Esophagus (tissue), 2 donors: ENCODE measurements around the gene MFSD2B. TPM values are rescaled to one million over a fixed set of nuclear protein-coding genes. Genes with fewer than 3 reads are reported as not detected.

ENCODE experiments used
- H3K27ac ChIP-seq, 2 donors: one replicate each; pipeline ENCODE4 v1.5.1; 2013; ENCODE audit warnings: low read depth in 2 of 2, mild to moderate bottlenecking in 2 of 2, inconsistent platforms in 1 of 2, low read length in 1 of 2, moderate library complexity in 1 of 2
- H3K27me3 ChIP-seq, 2 donors: one replicate each; pipeline ENCODE4 v1.6.1; 2013; ENCODE audit warnings: low read length in 2 of 2, control low read depth in 1 of 2, mild to moderate bottlenecking in 1 of 2; ENCODE audit not compliant: insufficient read depth in 2 of 2, control insufficient read depth in 1 of 2
- H3K36me3 ChIP-seq, 2 donors: one replicate each; pipeline ENCODE4 v1.6.1; 2013; ENCODE audit warnings: low read length in 1 of 2; ENCODE audit not compliant: control insufficient read depth in 2 of 2, insufficient read depth in 2 of 2
- H3K4me1 ChIP-seq, 2 donors: one replicate each; pipeline ENCODE4 v1.6.1; 2013; ENCODE audit warnings: low read length in 1 of 2; ENCODE audit not compliant: control insufficient read depth in 2 of 2, insufficient read depth in 2 of 2
- H3K4me3 ChIP-seq, 2 donors: one replicate each; pipeline ENCODE4 v1.5.1; 2013; ENCODE audit warnings: low read length in 2 of 2, mild to moderate bottlenecking in 2 of 2, low read depth in 1 of 2, moderate library complexity in 1 of 2
- H3K9me3 ChIP-seq, 2 donors: one replicate each; pipeline ENCODE4 v1.6.1; 2013; ENCODE audit warnings: mild to moderate bottlenecking in 2 of 2, low read depth in 1 of 2, low read length in 1 of 2, moderate library complexity in 1 of 2; ENCODE audit not compliant: control insufficient read depth in 2 of 2, insufficient read depth in 1 of 2
- WGBS, 2 donors: extraction: QIAGEN DNeasy Blood & Tissue Kit; methylation state at CpG; one replicate each; pipeline ENCODE4 v1.1.7; 2013; 5-methylcytosine and 5-hydroxymethylcytosine counted together
- polyA plus RNA-seq, 2 donors: library from polyadenylated mRNA; stranded (reverse); fragments of 200-250 nt; gene quantifications; one replicate each; pipeline ENCODE4 v1.2.3, GENCODE V29; 2013
- donor health status: healthy with polysubstance abuse.
- donor health status: Bipolar disorder and iron deficiency.

MFSD2B gene
- polyA plus RNA-seq, 2 donors: 0.05 to 0.08 TPM

DNA sequence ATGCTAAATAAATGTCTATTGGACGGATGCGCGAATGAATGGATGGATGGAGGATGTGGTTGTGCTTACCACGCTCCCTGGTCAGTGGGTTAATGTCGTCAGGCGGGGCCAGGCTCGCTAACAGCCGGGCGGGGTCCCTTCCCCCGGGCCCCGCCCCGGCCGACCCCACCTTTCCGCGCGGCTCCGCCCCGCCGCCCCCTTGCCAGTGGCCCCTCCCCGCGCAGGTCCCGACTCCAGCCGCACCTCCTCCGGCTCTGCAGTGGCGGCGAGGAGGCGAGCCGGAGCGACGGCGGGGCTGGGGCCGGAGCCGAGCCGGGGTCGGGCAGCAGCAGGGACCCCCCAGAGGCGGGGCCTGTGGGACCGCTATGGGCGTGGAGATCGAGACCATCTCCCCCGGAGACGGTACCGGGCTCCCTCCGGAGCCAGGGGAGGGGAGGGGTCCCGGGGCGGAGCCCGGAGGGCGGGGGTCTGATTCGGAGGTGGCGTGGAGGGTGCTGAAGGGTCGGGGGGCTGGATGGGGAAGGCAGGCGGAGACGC is 39.7 kb downstream of the MFSD2B start, which contains the start of gene FKBP1B:
TSS of gene FKBP1B (plus strand) at position 257 of the 537 bp plus-strand sequence. CDS start at position 366, 109 bp downstream.
- 1% methylated on average over 44 to 52 of the region's 52 CpGs for WGBS, 2 donors

DNA sequence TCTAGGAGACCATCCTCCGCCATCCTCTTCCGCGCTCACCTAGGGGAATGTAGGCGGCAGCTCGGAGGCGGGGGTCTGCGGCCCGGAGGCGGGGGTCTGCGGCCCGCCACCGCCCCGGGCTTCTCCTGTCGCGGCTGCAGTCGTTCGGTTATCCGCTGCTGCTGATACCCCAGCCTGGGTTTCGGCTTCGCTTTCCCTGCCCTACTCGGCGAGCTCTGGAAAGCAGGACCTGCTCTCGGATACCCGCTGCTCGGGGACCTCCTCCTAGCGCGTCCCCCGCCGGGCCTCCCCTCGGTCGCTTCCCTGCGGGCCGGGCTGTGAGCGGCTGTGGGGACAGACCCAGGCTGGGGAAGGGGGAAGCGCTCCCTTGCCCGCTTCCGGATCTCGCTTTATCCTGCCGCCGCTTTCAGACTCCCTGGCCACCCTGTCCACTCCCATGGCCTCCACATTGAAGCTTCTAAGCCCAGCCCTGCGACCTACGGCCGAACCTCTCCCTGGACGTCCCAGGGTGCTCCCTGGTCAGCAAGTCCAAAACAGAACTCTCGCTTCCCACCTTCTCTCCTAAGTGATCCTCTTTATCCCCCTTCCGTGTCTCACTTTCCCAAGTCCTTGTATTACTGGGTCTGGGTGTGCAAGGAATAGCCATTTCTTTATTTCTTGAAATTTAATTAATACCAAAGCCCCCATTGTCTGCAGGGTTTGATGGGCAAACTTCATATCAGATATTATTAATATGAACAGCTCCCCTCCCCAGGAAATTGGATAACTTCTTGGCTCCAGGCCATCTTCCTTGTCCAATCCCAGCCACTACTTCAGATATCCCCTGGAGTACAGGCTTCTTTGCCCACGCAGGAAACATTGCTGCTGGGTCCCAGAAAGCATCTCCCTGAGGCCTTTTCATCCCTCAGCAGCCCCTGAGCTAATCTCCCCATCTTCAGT is 40.4 kb downstream of the MFSD2B start:
- H3K27me3 ChIP-seq: no peaks in the 10 kb centered on the region
- H3K27ac ChIP-seq: peak overlapping the region in 1 of 2 donors; percentile 45
- H3K4me1 ChIP-seq: peaks cover 0 to 3% of the 10 kb centered on the region in 2 donors
- 5 to 6% methylated on average over 42 to 47 of the region's 47 CpGs for WGBS, 2 donors
- no peaks in the 10 kb centered on the region for H3K9me3 ChIP-seq
- no peaks in the 10 kb centered on the region for H3K36me3 ChIP-seq
- H3K4me3 ChIP-seq: peak overlapping the region; percentile 60 to 77

More for the DNA sequence above, 39.7 kb downstream of the MFSD2B start, which contains the start of gene FKBP1B:
- Histone ChIP-seq H3K27ac (peak within 1 kb of the TSS in 1 of 2 donors; percentile 45), H3K36me3 (no peaks in the 10 kb centered on the region), H3K27me3 (no peaks in the 10 kb centered on the region), H3K9me3 (no peaks in the 10 kb centered on the region), H3K4me3 (peak within 1 kb of the TSS; percentile 60 to 77), H3K4me1 (peaks cover 0 to 3% of the 10 kb centered on the region in 2 donors)

DNA sequence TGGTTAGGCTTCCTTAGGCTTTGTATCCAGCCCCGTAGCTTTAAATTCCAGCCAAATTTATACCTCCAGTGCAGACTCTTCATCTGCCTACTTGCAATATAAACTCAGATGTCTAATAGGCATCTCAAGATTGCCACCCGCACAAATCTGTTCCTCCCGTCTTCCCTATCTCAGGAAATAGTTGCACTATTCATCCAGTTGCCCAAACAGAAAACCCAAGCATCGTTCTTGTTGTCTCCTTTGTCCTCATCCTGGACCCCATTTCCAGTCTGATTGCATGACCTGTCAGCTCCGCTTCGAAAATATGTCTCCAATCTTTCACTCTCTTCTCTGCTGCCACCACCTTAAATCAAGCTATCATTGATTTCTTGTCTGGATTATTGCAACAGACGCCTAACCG is 41.9 kb downstream of the MFSD2B start:
- WGBS, 2 donors: 82 to 85% methylated on average over 8 of the region's 8 CpGs
- no peaks in the 10 kb centered on the region for H3K27me3 ChIP-seq
- H3K27ac ChIP-seq: no peak overlapping the region
- no peak overlapping the region for H3K4me3 ChIP-seq
- no peaks in the 10 kb centered on the region for H3K4me1 ChIP-seq
- H3K9me3 ChIP-seq: no peaks in the 10 kb centered on the region
- H3K36me3 ChIP-seq: no peaks in the 10 kb centered on the region

DNA sequence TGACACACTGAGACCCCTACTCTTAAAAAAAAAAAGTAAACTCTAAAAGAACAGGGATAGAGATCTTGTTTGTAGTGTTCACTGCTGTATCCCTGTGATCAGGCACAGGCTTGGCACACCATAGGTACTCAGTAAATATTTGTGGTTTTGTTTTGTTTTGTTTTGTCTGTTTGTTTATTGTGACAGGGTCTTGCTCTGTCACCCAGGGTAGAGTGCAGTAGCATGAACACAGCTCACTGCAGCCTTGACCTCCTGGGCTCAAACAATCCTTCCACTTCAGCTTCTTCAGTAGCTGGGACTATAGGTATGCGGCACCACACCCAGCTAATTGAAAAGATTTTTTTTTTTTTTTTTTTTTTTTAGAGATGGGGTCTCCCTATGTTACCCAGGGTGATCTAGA is 43.1 kb downstream of the MFSD2B start:
- 96 to 100% methylated on average over 1 of the region's 1 CpG for WGBS, 2 donors
- H3K4me3 ChIP-seq: no peak overlapping the region
- H3K4me1 ChIP-seq: no peaks in the 10 kb centered on the region
- H3K36me3 ChIP-seq: no peaks in the 10 kb centered on the region
- no peaks in the 10 kb centered on the region for H3K27me3 ChIP-seq
- no peaks in the 10 kb centered on the region for H3K9me3 ChIP-seq
- H3K27ac ChIP-seq: no peak overlapping the region

DNA sequence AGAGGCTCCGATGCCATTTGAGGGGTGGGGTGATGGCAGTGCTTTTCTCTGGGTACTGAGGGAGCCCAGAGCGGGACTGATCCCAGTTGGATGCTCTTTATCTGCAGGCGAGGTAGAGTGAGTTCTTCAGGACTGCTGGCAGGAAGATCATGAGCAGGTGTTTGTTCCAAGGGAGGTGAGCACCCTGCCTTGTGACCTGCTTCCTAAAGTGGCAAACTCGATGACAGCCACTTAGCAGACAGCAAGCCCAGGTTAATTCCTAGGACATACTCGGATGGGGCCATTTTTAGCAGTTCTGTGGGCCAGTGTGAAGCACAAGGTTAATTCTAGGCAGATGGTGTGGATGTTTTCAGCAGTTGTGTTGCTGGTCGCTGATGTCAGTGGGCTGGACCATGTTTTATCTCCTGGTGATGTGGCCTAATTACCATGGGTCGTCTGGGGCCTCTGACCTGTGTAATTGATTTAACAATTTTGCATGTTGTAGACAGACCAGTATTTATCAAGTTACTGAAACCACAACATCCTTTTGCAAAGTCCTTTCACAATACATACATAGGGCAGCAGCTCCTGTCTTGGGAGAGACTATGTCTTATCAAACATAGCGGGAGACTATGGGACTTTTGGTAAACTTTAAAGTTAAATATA is 44.6 kb downstream of the MFSD2B start:
- H3K27ac ChIP-seq: no peak overlapping the region
- 83 to 86% methylated on average over 8 of the region's 8 CpGs for WGBS, 2 donors
- H3K36me3 ChIP-seq: no peaks in the 10 kb centered on the region
- H3K27me3 ChIP-seq: no peaks in the 10 kb centered on the region
- no peaks in the 10 kb centered on the region for H3K4me1 ChIP-seq
- no peaks in the 10 kb centered on the region for H3K9me3 ChIP-seq
- H3K4me3 ChIP-seq: no peak overlapping the region

DNA sequence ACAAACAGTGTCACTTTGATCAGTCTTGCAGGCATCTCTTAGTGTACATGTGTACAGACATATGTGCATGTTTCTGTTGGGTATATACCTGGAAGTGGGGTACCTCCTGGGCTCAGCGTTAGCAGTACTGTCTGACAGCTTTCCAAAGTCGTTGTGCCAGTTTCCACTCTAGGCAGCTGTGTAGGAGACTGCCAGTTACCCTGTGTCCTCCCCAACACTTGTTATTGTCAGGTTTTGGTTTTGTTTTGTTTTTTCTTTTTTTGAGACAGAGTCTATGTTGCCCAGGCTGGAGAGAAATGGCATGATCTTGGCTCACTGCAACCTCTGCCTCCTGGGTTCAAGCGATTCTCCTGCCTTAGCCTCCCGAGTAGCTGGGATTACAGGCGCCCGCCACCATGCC is 45.9 kb downstream of the MFSD2B start:
- H3K4me1 ChIP-seq: no peaks in the 10 kb centered on the region
- H3K27me3 ChIP-seq: no peaks in the 10 kb centered on the region
- H3K27ac ChIP-seq: no peak overlapping the region
- 84 to 93% methylated on average over 6 of the region's 6 CpGs for WGBS, 2 donors
- no peaks in the 10 kb centered on the region for H3K36me3 ChIP-seq
- H3K9me3 ChIP-seq: no peaks in the 10 kb centered on the region
- no peak overlapping the region for H3K4me3 ChIP-seq

DNA sequence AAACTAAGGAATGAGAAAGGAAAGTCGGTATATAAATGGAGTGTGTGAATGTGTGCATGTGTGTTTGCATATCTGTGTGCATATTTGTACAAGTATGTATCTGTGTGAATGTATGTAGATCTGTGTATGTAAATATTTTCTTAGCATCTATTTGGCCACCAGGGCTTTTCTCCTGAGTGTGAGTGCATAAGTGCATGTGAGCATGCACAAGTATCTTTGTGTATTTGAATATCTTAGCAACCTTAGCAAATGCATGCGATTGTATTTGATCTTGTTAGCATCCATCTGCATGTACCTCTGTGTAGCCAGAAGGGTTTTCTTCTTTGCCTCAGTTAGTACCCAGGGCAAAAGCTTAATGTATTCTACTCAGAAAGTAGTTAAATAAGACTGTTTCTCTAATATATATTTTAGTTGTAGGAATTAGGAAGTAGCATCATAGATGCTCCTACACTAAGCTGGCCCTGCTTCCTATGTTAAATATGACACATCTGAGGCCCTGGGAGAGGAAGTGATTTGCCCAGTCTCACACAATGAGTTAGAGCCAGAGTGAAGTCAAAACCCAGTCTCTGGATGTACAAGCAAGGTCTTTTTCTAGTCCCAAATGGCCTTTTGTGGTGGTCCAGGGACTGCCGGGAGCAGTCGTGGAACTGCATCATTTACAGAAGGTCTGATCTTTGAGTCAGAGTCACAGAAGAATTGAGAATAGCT is 48.8 kb downstream of the MFSD2B start:
- H3K27me3 ChIP-seq: no peaks in the 10 kb centered on the region
- H3K9me3 ChIP-seq: no peaks in the 10 kb centered on the region
- H3K4me1 ChIP-seq: no peaks in the 10 kb centered on the region
- H3K4me3 ChIP-seq: no peak overlapping the region
- 78 to 80% methylated on average over 4 of the region's 4 CpGs for WGBS, 2 donors
- no peak overlapping the region for H3K27ac ChIP-seq
- H3K36me3 ChIP-seq: no peaks in the 10 kb centered on the region

DNA sequence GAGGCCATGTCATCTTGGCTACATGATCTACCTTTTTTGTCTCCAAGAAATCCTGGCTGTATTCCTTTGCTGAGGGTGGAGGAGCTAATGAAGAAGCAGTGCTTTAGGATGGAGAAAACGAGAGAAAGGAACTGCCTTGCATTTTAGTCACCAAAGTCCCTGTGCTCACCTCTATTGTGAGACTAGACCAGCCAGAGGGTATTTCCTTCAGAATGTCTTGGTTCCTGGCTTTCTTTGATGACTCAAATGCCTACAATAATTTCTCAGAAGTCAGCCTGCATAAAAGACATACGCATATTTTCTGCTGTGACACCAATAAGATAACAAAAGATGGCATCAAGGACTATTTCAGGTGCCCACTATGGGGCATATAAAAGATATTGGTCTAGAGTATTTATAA is 55.5 kb downstream of the MFSD2B start:
- Histone ChIP-seq H3K27ac (no peak overlapping the region), H3K4me3 (no peak overlapping the region), H3K36me3 (peaks cover 3 to 4% of the 10 kb centered on the region in 2 donors), H3K4me1 (no peaks in the 10 kb centered on the region), H3K9me3 (no peaks in the 10 kb centered on the region), H3K27me3 (no peaks in the 10 kb centered on the region)
- 74 to 78% methylated on average over 2 of the region's 2 CpGs for WGBS, 2 donors

DNA sequence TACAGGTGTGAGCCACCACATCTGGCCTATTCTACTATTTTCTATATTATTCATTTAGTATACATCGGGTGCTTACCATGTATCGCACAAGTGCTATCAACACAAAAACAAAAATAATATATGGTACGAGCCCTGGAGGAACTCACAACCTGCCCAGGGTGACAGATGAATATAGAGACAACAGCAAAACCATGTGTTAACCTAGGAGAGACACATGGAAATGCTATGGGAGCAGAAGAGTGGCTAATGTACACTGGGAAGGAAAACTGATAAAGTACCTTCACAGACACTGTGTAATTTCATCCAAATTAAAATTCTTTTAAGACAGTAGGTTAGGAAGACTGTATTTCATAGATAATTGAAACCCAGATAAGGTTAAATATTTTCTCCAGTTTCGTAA is 62.4 kb downstream of the MFSD2B start:
- no peaks in the 10 kb centered on the region for H3K9me3 ChIP-seq
- no peak overlapping the region for H3K4me3 ChIP-seq
- no peaks in the 10 kb centered on the region for H3K27me3 ChIP-seq
- 85 to 96% methylated on average over 4 of the region's 4 CpGs for WGBS, 2 donors
- peaks cover 1 to 5% of the 10 kb centered on the region in 2 donors for H3K36me3 ChIP-seq
- no peak overlapping the region for H3K27ac ChIP-seq
- H3K4me1 ChIP-seq: peaks cover 0 to 2% of the 10 kb centered on the region in 2 donors
